Measurements from ENCODE around the gene ITK.

DNA sequence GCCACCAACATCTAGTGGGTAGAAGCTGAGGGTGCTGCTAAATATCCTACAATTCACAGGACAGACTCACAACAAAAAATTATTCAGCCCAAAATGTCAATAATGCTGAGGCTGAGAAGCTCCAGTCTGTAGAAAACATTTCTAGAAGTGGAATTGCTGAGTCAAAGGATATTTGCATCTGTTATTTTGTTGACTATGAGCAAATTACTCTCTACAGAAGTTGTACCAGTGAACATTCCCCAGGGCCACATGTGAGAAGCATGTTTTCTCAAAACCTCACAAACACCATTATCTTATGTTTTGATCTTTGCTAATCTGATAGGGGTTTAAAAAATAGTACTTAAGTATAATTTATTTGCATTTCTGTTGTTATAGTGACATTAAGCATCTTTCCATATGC, 15.4 kb downstream of the ITK start:
- TF ChIP-seq ZNF274 (IDR thresholded peaks at IDR 0.05; ENCODE audit: low read depth, low read length) (no peak), SUZ12 (IDR thresholded peaks at IDR 0.05; ENCODE audit: extremely low read depth, insufficient read depth, insufficient read length) (no peak), YY1 (IDR thresholded peaks at IDR 0.05; ENCODE audit: insufficient read depth, insufficient read length) (no peak)

All from NT2/D1 (cell line).